Nucleus accumbens (tissue), 56 donors: ENCODE results near the gene PSMA4.
A peak's percentile ranks its signal among the peaks of the same experiment; 100 is the strongest.
"Not testable (repeated sequence)": the region's sequence is repeated elsewhere in the genome, so short reads cannot be mapped to it uniquely, and the experiment has no call there.

Experiments
- DNase-seq, 56 donors: peaks; one replicate each; lab custom pipeline; 2025; lab: John Stamatoyannopoulos, UW

The PSMA4 gene

GRCh38 chr15:78540141-78540870, at the start of gene PSMA4:
PSMA4 (plus strand) TSS chr15:78540444; CDS start chr15:78541928, 1,484 bp downstream.
- peak; percentile 40 to 96 (median 88) for DNase-seq

- no peak for DNase-seq
Measured at GRCh38 chr15:78492872-78493271, 47.4 kb upstream of the PSMA4 start.

- no peak for DNase-seq
Measured at GRCh38 chr15:78501857-78502256, 38.4 kb upstream of the PSMA4 start.

GRCh38 chr15:78502641-78503040, 37.6 kb upstream of the PSMA4 start:
- no peak for DNase-seq

- peak; percentile 22 to 95 (median 83) for DNase-seq
Measured at GRCh38 chr15:78506971-78507830, 33.0 kb upstream of the PSMA4 start, which contains the start of gene HYKK. HYKK (plus strand) TSS chr15:78507577; CDS start chr15:78513089, 5,512 bp downstream.

- DNase-seq: peak in 2 of 56 donors; percentile 25 to 41
Measured at GRCh38 chr15:78507831-78508160, 32.4 kb upstream of the PSMA4 start.

- no peak for DNase-seq
Measured at GRCh38 chr15:78508272-78508671, 32.0 kb upstream of the PSMA4 start.

GRCh38 chr15:78509726-78510312, 30.4 kb upstream of the PSMA4 start:
- DNase-seq: no peak

- DNase-seq: not testable (repeated sequence)
Measured at GRCh38 chr15:78520035-78520434, 20.2 kb upstream of the PSMA4 start.

- no peak for DNase-seq
Measured at GRCh38 chr15:78524230-78524629, 16.0 kb upstream of the PSMA4 start.

- DNase-seq: no peak
Measured at GRCh38 chr15:78527325-78527724, 12.9 kb upstream of the PSMA4 start.

- peak in 14 of 56 donors; percentile 1 to 23 (median 7) for DNase-seq
Measured at GRCh38 chr15:78533331-78533730, 6.9 kb upstream of the PSMA4 start.

GRCh38 chr15:78536134-78536533, 4.1 kb upstream of the PSMA4 start:
- DNase-seq: no peak

GRCh38 chr15:78537266-78537905, 2.9 kb upstream of the PSMA4 start:
- no peak for DNase-seq

GRCh38 chr15:78538358-78538757, 1.9 kb upstream of the PSMA4 start:
- DNase-seq: no peak

- DNase-seq: peak in 1 of 56 donors; percentile 3
Measured at GRCh38 chr15:78539464-78540140, 642 bp upstream of the PSMA4 start.

GRCh38 chr15:78540871-78541743, 863 bp downstream of the PSMA4 start:
- DNase-seq: peak in 1 of 56 donors; percentile 55

- DNase-seq: no peak
Measured at GRCh38 chr15:78541744-78542034, 1.4 kb downstream of the PSMA4 start.

- no peak for DNase-seq
Measured at GRCh38 chr15:78542647-78543046, 2.4 kb downstream of the PSMA4 start.
